SK-N-SH (cell line): Measurements from ENCODE around the gene TAS2R41. TPM values are rescaled to one million over a fixed set of nuclear protein-coding genes. Genes with fewer than 3 reads are reported as not detected.

Experiments used
- CTCF ChIA-PET: fragments of 300-600, 350-600 bp; formaldehyde crosslinking; extraction: SDS; loops from one replicate; lab custom pipeline; 2021; lab: Yijun Ruan, JAX
- POLR2A ChIA-PET: fragments of 350-600 bp; sonication (Branson Sonifier 250); formaldehyde crosslinking; extraction: SDS; loops from one replicate; lab custom pipeline; 2020; ENCODE audit warnings: antibody characterized with exemption, inconsistent platforms; lab: Yijun Ruan, JAX
- DNase-seq: peaks from one replicate; pipeline ENCODE4 v3.0.0; 2012
- H2AFZ ChIP-seq: fragments of 200-600 bp; sonication (generic); 2 replicates; pipeline ENCODE4 v1.8.1; 2016; ENCODE audit warnings: antibody characterized with exemption, mild to moderate bottlenecking, low read depth
- H3F3A ChIP-seq: fragments of 200-600 bp; sonication (generic); replicated peaks from 2 replicates; pipeline ENCODE3; 2016; ENCODE audit warnings: antibody characterized with exemption, mild to moderate bottlenecking; ENCODE audit not compliant: insufficient read depth
- H3K27ac ChIP-seq, 2 experiments: fragments of 200-500 bp in 1 of 2; fragments of 200-600 bp in 1 of 2; sonication (Bioruptor generic) in 1 of 2; sonication (generic), shearing (Covaris generic) in 1 of 2; 2 replicates each; pipeline versions ENCODE4 v1.5.1 to v1.6.1; 2014 to 2016; ENCODE audit warnings: low read depth in 2 of 2, inconsistent platforms in 1 of 2, low read length in 1 of 2, mild to moderate bottlenecking in 1 of 2, mixed read lengths in 1 of 2
- H3K27me3 ChIP-seq: fragments of 200-600 bp; sonication (generic), shearing (Covaris generic); 2 replicates; pipeline ENCODE4 v1.6.1; 2016; ENCODE audit warnings: mixed run types; ENCODE audit not compliant: insufficient read depth
- H3K36me3 ChIP-seq, 2 experiments: fragments of 200-500 bp in 1 of 2; fragments of 200-600 bp in 1 of 2; sonication (Bioruptor generic) in 1 of 2; sonication (generic) in 1 of 2; replicated peaks in 1 of 2; 2 replicates each; pipeline versions ENCODE3 to v1.5.1; 2014 to 2016; ENCODE audit warnings: low read length in 1 of 2, mild to moderate bottlenecking in 1 of 2; ENCODE audit not compliant: insufficient read depth in 2 of 2, control insufficient read depth in 1 of 2
- H3K4me1 ChIP-seq, 2 experiments: fragments of 200-500 bp in 1 of 2; fragments of 200-600 bp in 1 of 2; sonication (Bioruptor generic) in 1 of 2; sonication (generic), shearing (Covaris generic) in 1 of 2; 2 replicates each; pipeline versions ENCODE4 v1.5.1 to v1.6.1; 2014 to 2016; ENCODE audit warnings: low read depth in 1 of 2, low read length in 1 of 2, mixed run types in 1 of 2; ENCODE audit not compliant: insufficient read depth in 2 of 2, control insufficient read depth in 1 of 2
- H3K4me2 ChIP-seq: fragments of 200-600 bp; sonication (generic), shearing (Covaris generic); 2 replicates; pipeline ENCODE4 v1.6.1; 2017; ENCODE audit warnings: mixed run types
- H3K4me3 ChIP-seq, 2 experiments: fragments of 200-500 bp in 1 of 2; fragments of 200-600 bp in 1 of 2; sonication (Bioruptor generic) in 1 of 2; sonication (generic), shearing (Covaris generic) in 1 of 2; 2 replicates each; pipeline versions ENCODE4 v1.5.1 to v1.8.1; 2014 to 2016; ENCODE audit warnings: low read depth in 2 of 2, inconsistent platforms in 1 of 2, low read length in 1 of 2, mild to moderate bottlenecking in 1 of 2, mixed read lengths in 1 of 2, moderate library complexity in 1 of 2
- H3K79me2 ChIP-seq: fragments of 200-600 bp; sonication (generic); 2 replicates; pipeline ENCODE4 v1.8.1; 2017; ENCODE audit warnings: mild to moderate bottlenecking; ENCODE audit not compliant: insufficient read depth
- H3K9ac ChIP-seq: fragments of 200-600 bp; sonication (generic); 2 replicates; pipeline ENCODE4 v1.6.1; 2017; ENCODE audit warnings: mixed run types
- H3K9me2 ChIP-seq: fragments of 200-600 bp; sonication (generic); 2 replicates; pipeline ENCODE4 v1.6.1; 2017; ENCODE audit warnings: mixed run types
- H3K9me3 ChIP-seq: fragments of 200-600 bp; sonication (generic); 2 replicates; pipeline ENCODE4 v1.6.1; 2017; ENCODE audit warnings: mixed run types, mild to moderate bottlenecking, moderate library complexity
- H4K20me1 ChIP-seq: fragments of 200-600 bp; sonication (generic); 2 replicates; pipeline ENCODE4 v1.6.1; 2017; ENCODE audit warnings: mild to moderate bottlenecking, mixed run types; ENCODE audit not compliant: insufficient read depth
- CHD2 ChIP-seq: fragments of 150-350 bp; IDR thresholded peaks from 2 replicates; pipeline ENCODE4 v1.6.1; 2018; ENCODE audit warnings: low read length; ENCODE audit not compliant: partially characterized antibody
- CTCF ChIP-seq: fragments of 200-600 bp; sonication (generic); IDR thresholded peaks from 2 replicates; pipeline ENCODE4 v1.6.1; 2017; ENCODE audit warnings: antibody characterized with exemption, mild to moderate bottlenecking, moderate library complexity
- EZH2phosphoT487 ChIP-seq: fragments of 200-600 bp; sonication (generic); IDR thresholded peaks from 2 replicates; pipeline ENCODE4 v1.6.1; 2017; ENCODE audit warnings: low read depth, mixed run types, mild to moderate bottlenecking, antibody characterized with exemption, moderate library complexity, borderline replicate concordance
- FOXM1 ChIP-seq: IDR thresholded peaks from 2 replicates; pipeline ENCODE4 v1.4.0; 2012; ENCODE audit warnings: low read depth, mild to moderate bottlenecking
- GABPA ChIP-seq: IDR thresholded peaks from 2 replicates; pipeline ENCODE4 v1.4.0; 2012; ENCODE audit warnings: low read depth, mild to moderate bottlenecking
- IRF3 ChIP-seq: fragments of 150-350 bp; IDR thresholded peaks from 2 replicates; pipeline ENCODE4 v1.6.1; 2016; ENCODE audit warnings: mild to moderate bottlenecking, low read depth, low read length
- MAX ChIP-seq: IDR thresholded peaks from 2 replicates; pipeline ENCODE4 v1.4.0; 2012; ENCODE audit warnings: low read depth
- MXI1 ChIP-seq: IDR thresholded peaks from 2 replicates; pipeline ENCODE4 v1.6.1; 2012; ENCODE audit warnings: mild to moderate bottlenecking, low read depth, low read length, improper control_type of control experiment
- POLR2AphosphoS5 ChIP-seq: IDR thresholded peaks from 2 replicates; pipeline ENCODE4 v1.6.1; 2012; ENCODE audit warnings: low read depth, low read length
- RAD21 ChIP-seq: IDR thresholded peaks from 2 replicates; pipeline ENCODE4 v1.6.1; 2012; ENCODE audit warnings: mild to moderate bottlenecking, low read length
- REST ChIP-seq: IDR thresholded peaks from 2 replicates; pipeline ENCODE4 v1.6.1; 2012; ENCODE audit warnings: mild to moderate bottlenecking, low read depth, low read length, moderate library complexity
- RXRA ChIP-seq: IDR thresholded peaks from 2 replicates; pipeline ENCODE4 v1.4.0; 2012; ENCODE audit warnings: low read depth, mild to moderate bottlenecking, borderline replicate concordance
- TAF1 ChIP-seq: IDR thresholded peaks from 2 replicates; pipeline ENCODE4 v1.6.1; 2012; ENCODE audit warnings: low read depth, mild to moderate bottlenecking, low read length, moderate library complexity, borderline replicate concordance
- TCF12 ChIP-seq: IDR thresholded peaks from 2 replicates; pipeline ENCODE4 v1.4.0; 2012
- USF1 ChIP-seq: IDR thresholded peaks from 2 replicates; pipeline ENCODE4 v1.4.0; 2012; ENCODE audit warnings: low read depth, borderline replicate concordance
- ZBTB33 ChIP-seq: IDR thresholded peaks from 2 replicates; pipeline ENCODE4 v1.4.0; 2012; ENCODE audit warnings: low read depth, borderline replicate concordance
- WGBS: methylation state at CpG from one replicate; pipeline ENCODE4 v1.1.6; 2017; ENCODE audit warnings: low lambda C conversion rate; 5-methylcytosine and 5-hydroxymethylcytosine counted together
- polyA plus RNA-seq, 3 experiments: library from polyadenylated mRNA; depleted of rRNA; stranded (reverse); fragments of >200 nt; gene quantifications; 2 replicates each; pipeline ENCODE4 v1.2.3, GENCODE V29; 2012

TAS2R41 gene
- polyA plus RNA-seq, 1 of the 3 experiments (the other 2 are of a cell fraction): not detected

GRCh38 chr7:143451746-143452145 lies 25.9 kb upstream of the TAS2R41 start:
- peaks cover 45% of the 10 kb centered on the region for H3F3A ChIP-seq
- no peaks in the 10 kb centered on the region for H3K9me2 ChIP-seq
- H3K36me3 ChIP-seq: peaks cover 0 to 4% of the 10 kb centered on the region in 2 experiments
- WGBS: 11% methylated on average over 1 of the region's 1 CpG
- no peak overlapping the region for H3K4me2 ChIP-seq
- no peak overlapping the region for H3K27ac ChIP-seq
- no peaks in the 10 kb centered on the region for H4K20me1 ChIP-seq
- no peak for DNase-seq
- no peaks in the 10 kb centered on the region for H3K9me3 ChIP-seq
- no peak overlapping the region for H2AFZ ChIP-seq
- H3K4me1 ChIP-seq: peaks cover 0 to 31% of the 10 kb centered on the region in 2 experiments; a peak in 2 of 4 replicates
- no peak overlapping the region for H3K9ac ChIP-seq
- TF ChIP-seq RAD21 (no peak), CTCF (no peak), REST (no peak), IRF3 (no peak), POLR2AphosphoS5 (no peak), RXRA (no peak), MAX (no peak), EZH2phosphoT487 (no peak), TCF12 (no peak), MXI1 (no peak), CHD2 (no peak), TAF1 (no peak), FOXM1 (no peak), ZBTB33 (no peak), GABPA (no peak), USF1 (no peak)
- CTCF ChIA-PET: no interaction called here
- H3K27me3 ChIP-seq: no peaks in the 10 kb centered on the region
- no peak overlapping the region for H3K4me3 ChIP-seq
- no peaks in the 10 kb centered on the region for H3K79me2 ChIP-seq
- POLR2A ChIA-PET: no interaction called here
